ENCODE results near the gene FAM221A. TPM values are rescaled to one million over a fixed set of nuclear protein-coding genes. Genes with fewer than 3 reads are reported as not detected.

The FAM221A gene
- total and polyA plus RNA-seq, 2 of the 8 experiments (the other 6 are each of a cell fraction or from before 2014, with no cell fraction given), result 21.5 to 39.0 TPM

- TF ChIP-seq CHD7 (IDR thresholded peaks at IDR 0.05; ENCODE audit: insufficient replicate concordance, low read length) (no peak), SRF (IDR thresholded peaks at IDR 0.05; ENCODE audit: low read depth, low read length) (no peak), USF2 (IDR thresholded peaks at IDR 0.05; ENCODE audit: low read length) (no peak), CEBPB (IDR thresholded peaks at IDR 0.05; ENCODE audit: low read depth, low read length) (no peak), NANOG (IDR thresholded peaks at IDR 0.05; ENCODE audit: insufficient read depth, low read depth, low read length, poor library complexity, severe bottlenecking) (no peak), TEAD4 (IDR thresholded peaks at IDR 0.05; ENCODE audit: low read depth, low read length) (no peak), KDM1A (IDR thresholded peaks at IDR 0.05; ENCODE audit: borderline replicate concordance, low read length) (no peak), CBX5 (IDR thresholded peaks at IDR 0.05; ENCODE audit: low read depth, low read length) (no peak), EP300 (IDR thresholded peaks at IDR 0.05; ENCODE audit: borderline replicate concordance in 1 of 2, low read depth in 2 of 2, low read length in 2 of 2) (no peak)
- TF ChIP-seq, protein P1, sequence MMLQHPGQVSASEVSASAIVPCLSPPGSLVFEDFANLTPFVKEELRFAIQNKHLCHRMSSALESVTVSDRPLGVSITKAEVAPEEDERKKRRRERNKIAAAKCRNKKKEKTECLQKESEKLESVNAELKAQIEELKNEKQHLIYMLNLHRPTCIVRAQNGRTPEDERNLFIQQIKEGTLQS (IDR thresholded peaks at IDR 0.05; ENCODE audit: insufficient read depth, low read depth, low read length), result no peak
Measured at GRCh38 chr7:23689165-23689564, 9.2 kb downstream of the FAM221A start (continued).

Measured in H1 (cell line).